Activated CD4-positive, alpha-beta T cell treated with anti-CD3 and anti-CD28 coated beads for 36 hours (primary cell): ENCODE data around the gene SOCS1. TPM values are rescaled to one million over a fixed set of nuclear protein-coding genes. Genes with fewer than 3 reads are reported as not detected.

Experiments used
- ATAC-seq: fragments of 200-7000 bp; cut with Tn5 transposase; one replicate; pipeline ENCODE4 v1.10.0; 2021; ENCODE audit warnings: mild to moderate bottlenecking, moderate library complexity
- CTCF ChIA-PET: fragments of 350-600 bp; sonication (Branson Sonifier 250); formaldehyde crosslinking; loops from one replicate; lab custom pipeline; 2021; ENCODE audit warnings: antibody characterized with exemption; lab: Charles Lee
- POLR2A ChIA-PET: fragments of 350-600 bp; sonication (Branson Sonifier 250); formaldehyde crosslinking; loops from one replicate; lab custom pipeline; 2021; ENCODE audit warnings: antibody characterized with exemption, inconsistent platforms; lab: Charles Lee
- DNase-seq: peaks from one replicate; pipeline ENCODE4 v3.0.0-alpha.2; 2020
- H3K27ac Mint-ChIP-seq: one replicate; pipeline ENCODE4 v1.8.0; 2021; ENCODE audit warnings: mixed read lengths
- H3K27me3 Mint-ChIP-seq: one replicate; pipeline ENCODE4 v1.8.0; 2021; ENCODE audit warnings: mixed read lengths
- H3K36me3 Mint-ChIP-seq: one replicate; pipeline ENCODE4 v1.8.0; 2021; ENCODE audit warnings: low read depth, mixed read lengths
- H3K4me1 Mint-ChIP-seq: one replicate; pipeline ENCODE4 v1.8.0; 2021; ENCODE audit warnings: mixed read lengths
- H3K4me3 Mint-ChIP-seq: one replicate; pipeline ENCODE4 v1.8.0; 2021; ENCODE audit warnings: mild to moderate bottlenecking, moderate library complexity, mixed read lengths
- H3K9me3 Mint-ChIP-seq: one replicate; pipeline ENCODE4 v1.8.0; 2021; ENCODE audit warnings: low read depth, mixed read lengths
- intact Hi-C, 2 experiments: fragments of 100-400 bp; cut with DNase I in 1 of 2; cut with micrococcal nuclease in 1 of 2; formaldehyde crosslinking; loops; one replicate each; pipeline versions ENCODE4 v1.14.2 to v1.15.1; 2022 to 2024; cut with DNase I, micrococcal nuclease
- total RNA-seq, 2 experiments: library from RNA; stranded (reverse); gene quantifications; one replicate each; pipeline ENCODE4 v1.2.3, GENCODE V29; 2021

Gene SOCS1
- total RNA-seq, 2 experiments from 2014 or later, result 100.0 to 103 TPM

DNA sequence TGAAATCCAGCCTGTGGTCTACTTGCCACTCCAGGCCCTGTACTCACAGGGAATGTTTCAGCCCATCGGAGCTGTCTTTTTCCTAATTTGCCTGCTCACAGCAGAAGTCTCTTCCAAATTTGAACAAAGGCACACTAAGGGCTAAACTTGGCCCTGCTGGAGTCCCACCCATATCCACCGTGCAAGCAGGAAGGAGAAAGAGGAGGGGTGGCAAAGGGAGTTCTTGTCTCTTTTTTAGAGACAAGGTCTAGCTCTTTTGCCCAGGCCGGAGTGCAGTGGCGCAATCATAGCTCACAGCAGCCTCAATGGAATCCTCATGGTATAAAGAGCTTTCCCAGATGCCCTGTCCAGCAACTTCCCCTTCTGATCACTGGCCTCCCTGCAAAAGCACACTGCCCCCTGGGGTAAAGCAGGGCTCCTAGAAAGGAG is 27.8 kb upstream of the SOCS1 start:
- ChIA-PET POLR2A (no interaction called here), CTCF (interaction anchor here (0.8 to 1.8 kb wide), 3 partner anchors 88 to 320 kb away, joined by 3 to 6 read pairs (median 5); no protein-coding TSS in a partner anchor)

DNA sequence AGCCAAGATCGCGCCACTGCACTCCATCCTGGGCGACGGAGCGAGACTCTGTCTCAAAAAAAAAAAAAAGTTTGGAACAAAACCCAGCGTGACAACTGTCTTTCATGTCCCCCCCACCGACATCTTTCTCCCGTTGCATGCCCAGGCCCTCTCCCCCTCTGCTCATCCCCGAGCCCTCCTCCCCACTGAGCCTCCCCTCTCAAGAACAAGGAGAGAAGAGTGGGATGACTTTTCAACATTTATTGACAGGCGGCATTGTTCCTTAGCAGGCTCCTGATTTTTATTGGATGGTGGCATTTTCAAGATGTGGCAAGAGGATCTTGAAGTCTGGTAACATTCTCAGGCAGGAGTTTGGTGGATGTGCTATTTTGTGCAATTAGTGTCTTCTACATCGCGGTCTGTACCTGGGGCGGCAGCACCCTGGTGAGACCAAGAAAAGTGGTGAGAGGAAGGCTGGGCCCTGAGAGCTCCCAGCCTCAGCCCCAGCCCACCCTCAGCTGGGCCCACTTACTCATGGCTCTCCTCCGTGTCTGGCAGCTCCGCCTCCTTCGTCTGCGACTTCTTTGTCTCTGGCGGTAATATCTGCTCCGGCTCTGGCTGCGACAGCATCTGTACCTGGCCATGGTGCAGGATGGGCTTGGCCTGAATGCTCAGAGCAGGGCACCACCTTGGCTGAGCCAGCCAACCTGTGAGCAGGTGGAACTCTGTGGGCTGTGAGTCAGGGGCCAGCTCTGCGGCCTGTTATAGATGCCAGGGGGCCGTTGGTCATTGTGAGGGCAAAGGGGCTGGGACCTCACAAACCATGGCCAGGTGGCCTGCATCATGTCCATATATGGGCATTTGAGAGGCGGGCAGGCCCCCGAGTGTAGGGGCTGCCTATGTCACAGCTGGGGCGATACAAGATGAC is 24.9 kb upstream of the SOCS1 start, which contains the start of gene PRM1:
Gene PRM1, minus strand, starts transcription at position 715 of the 907 bp plus-strand sequence. Its CDS starts 92 bp downstream, at position 623.
- Mint-ChIP-seq H3K36me3 (no peaks in the 10 kb centered on the region), H3K27me3 (no peaks in the 10 kb centered on the region), H3K9me3 (no peaks in the 10 kb centered on the region), H3K4me3 (no peak within 1 kb of the TSS), H3K4me1 (peaks cover 8% of the 10 kb centered on the region), H3K27ac (no peak within 1 kb of the TSS)
- POLR2A ChIA-PET, result no interaction called here
- CTCF ChIA-PET, result no interaction called here
- DNase-seq (no peak), ATAC-seq (no peak)
- intact Hi-C loops, result no loop called here

More for the DNA sequence above, 27.8 kb upstream of the SOCS1 start:
- Mint-ChIP-seq H3K27me3 (no peaks in the 10 kb centered on the region), H3K27ac (no peak overlapping the region), H3K9me3 (no peaks in the 10 kb centered on the region), H3K4me3 (no peak overlapping the region), H3K4me1 (peaks cover 22% of the 10 kb centered on the region), H3K36me3 (no peaks in the 10 kb centered on the region)
- intact Hi-C loops, result no loop called here
- no peak for DNase-seq
- no peak for ATAC-seq

- ChIA-PET POLR2A (no interaction called here), CTCF (interaction anchor here (0.6 to 0.7 kb wide), 2 partner anchors 311 to 343 kb away, joined by 3 read pairs; no protein-coding TSS in a partner anchor)
- Mint-ChIP-seq H3K4me1 (no peaks in the 10 kb centered on the region), H3K36me3 (no peaks in the 10 kb centered on the region), H3K27me3 (no peaks in the 10 kb centered on the region), H3K9me3 (no peaks in the 10 kb centered on the region), H3K4me3 (no peak overlapping the region), H3K27ac (no peak overlapping the region)
- DNase-seq, result no peak
- ATAC-seq, result peak; percentile 23
- intact Hi-C loops, result no loop called here
Measured at GRCh38 chr16:11278681-11279628, 23.0 kb upstream of the SOCS1 start.

DNA sequence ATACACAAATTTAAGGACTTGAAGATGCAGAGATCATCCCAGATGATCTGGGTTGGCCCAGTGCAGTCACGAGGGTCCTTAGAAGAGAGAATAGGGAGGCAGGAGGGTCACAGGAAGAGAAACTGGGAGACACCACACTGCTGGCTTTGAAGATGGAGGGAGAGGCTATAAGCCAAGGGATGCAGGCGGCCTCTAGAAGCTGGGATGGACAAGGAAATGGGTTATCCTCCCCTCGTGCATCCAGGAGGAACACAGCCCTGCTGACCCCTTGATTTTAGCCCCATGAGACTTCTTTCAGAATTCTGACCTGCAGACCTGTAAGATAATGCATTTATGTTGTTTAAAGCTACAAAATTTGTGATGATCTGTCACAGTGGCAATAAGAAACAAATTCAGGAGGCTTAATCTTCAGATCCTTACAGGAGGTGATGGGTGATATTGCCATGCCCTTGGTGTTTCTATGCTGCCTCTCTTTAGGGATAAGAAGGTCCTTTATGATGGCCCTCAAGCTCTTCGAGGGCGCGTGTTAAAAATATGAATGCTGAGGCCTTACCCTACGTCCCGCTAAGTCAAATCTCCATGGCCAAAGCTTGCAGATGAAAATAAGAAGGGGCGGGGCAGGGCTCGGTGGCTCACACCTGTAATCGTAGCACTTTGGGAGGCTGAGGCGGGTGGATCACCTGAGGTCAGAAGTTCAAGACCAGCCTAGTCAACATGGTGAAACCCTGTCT is 21.8 kb upstream of the SOCS1 start:
- POLR2A ChIA-PET, result no interaction called here

GRCh38 chr16:11276896-11277593 is 21.0 kb upstream of the SOCS1 start:
- intact Hi-C loops, result no loop called here
- ATAC-seq (no peak), DNase-seq (no peak)
- Mint-ChIP-seq H3K36me3 (no peaks in the 10 kb centered on the region), H3K9me3 (no peaks in the 10 kb centered on the region), H3K4me1 (no peaks in the 10 kb centered on the region), H3K27ac (no peak overlapping the region), H3K4me3 (no peak overlapping the region), H3K27me3 (no peaks in the 10 kb centered on the region)
- POLR2A ChIA-PET, result no interaction called here
- CTCF ChIA-PET, result interaction anchor here (0.6 kb wide), 2 partner anchors 113 to 438 kb away, joined by 3 read pairs; no protein-coding TSS in a partner anchor

More for the DNA sequence above, 21.8 kb upstream of the SOCS1 start:
- no peak overlapping the region for H3K27ac Mint-ChIP-seq
- H3K9me3 Mint-ChIP-seq, result no peaks in the 10 kb centered on the region
- H3K27me3 Mint-ChIP-seq, result no peaks in the 10 kb centered on the region
- intact Hi-C loops, result no loop called here
- CTCF ChIA-PET, result interaction anchor here (0.6 to 0.7 kb wide), 3 partner anchors 114 to 429 kb away, joined by 3 to 4 read pairs (median 3); no protein-coding TSS in a partner anchor
- no peak overlapping the region for H3K4me3 Mint-ChIP-seq
- no peaks in the 10 kb centered on the region for H3K4me1 Mint-ChIP-seq
- ATAC-seq (no peak), DNase-seq (no peak)
- no peaks in the 10 kb centered on the region for H3K36me3 Mint-ChIP-seq

GRCh38 chr16:11276143-11276895 is 20.3 kb upstream of the SOCS1 start, which contains the start of gene PRM2:
Gene PRM2 (minus strand): TSS chr16:11276480. CDS start chr16:11276370, 110 bp downstream.
- DNase-seq, result no peak
- POLR2A ChIA-PET, result no interaction called here
- CTCF ChIA-PET, result no interaction called here
- ATAC-seq, result no peak
- Mint-ChIP-seq H3K27me3 (no peaks in the 10 kb centered on the region), H3K4me1 (no peaks in the 10 kb centered on the region), H3K27ac (no peak within 1 kb of the TSS), H3K4me3 (no peak within 1 kb of the TSS), H3K9me3 (no peaks in the 10 kb centered on the region), H3K36me3 (no peaks in the 10 kb centered on the region)
- intact Hi-C loops, result no loop called here

DNA sequence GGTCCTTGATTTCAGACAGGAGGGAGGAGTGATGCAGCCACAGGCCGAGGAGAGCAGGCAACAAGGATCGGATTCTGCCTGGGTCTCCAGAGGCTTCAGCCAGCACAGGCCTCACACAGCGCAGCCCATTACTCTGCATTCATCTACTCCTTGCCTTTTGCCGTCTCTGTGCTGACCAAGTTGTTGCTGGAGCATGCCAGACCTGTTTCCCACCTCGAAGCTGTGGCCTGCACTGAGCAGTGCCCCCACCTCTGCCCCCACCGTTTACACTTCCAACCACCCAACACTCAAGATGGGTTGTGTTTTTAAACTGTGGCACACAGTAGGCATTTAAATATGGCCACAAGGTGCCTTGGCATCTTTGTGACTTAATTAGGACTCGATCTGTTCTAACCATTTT is 19.0 kb upstream of the SOCS1 start:
- no peak for ATAC-seq
- H3K9me3 Mint-ChIP-seq, result no peaks in the 10 kb centered on the region
- DNase-seq, result no peak
- H3K36me3 Mint-ChIP-seq, result no peaks in the 10 kb centered on the region
- CTCF ChIA-PET, result interaction anchor here (0.7 to 1.1 kb wide), 3 partner anchors 8 to 295 kb away, joined by 3 to 5 read pairs (median 5); no protein-coding TSS in a partner anchor
- POLR2A ChIA-PET, result no interaction called here
- H3K27ac Mint-ChIP-seq, result no peak overlapping the region
- H3K4me1 Mint-ChIP-seq, result no peaks in the 10 kb centered on the region
- H3K27me3 Mint-ChIP-seq, result no peaks in the 10 kb centered on the region
- H3K4me3 Mint-ChIP-seq, result no peak overlapping the region
- intact Hi-C loops, result no loop called here

- Mint-ChIP-seq H3K4me1 (no peaks in the 10 kb centered on the region), H3K27me3 (no peaks in the 10 kb centered on the region), H3K36me3 (no peaks in the 10 kb centered on the region), H3K9me3 (no peaks in the 10 kb centered on the region), H3K27ac (no peak overlapping the region), H3K4me3 (no peak overlapping the region)
- ATAC-seq (no peak), DNase-seq (no peak)
- ChIA-PET CTCF (interaction anchor here (1.0 to 1.1 kb wide), 3 partner anchors 9 to 294 kb away, joined by 3 to 5 read pairs (median 5); no protein-coding TSS in a partner anchor), POLR2A (interaction anchor here (0.7 to 1.2 kb wide), 2 partner anchors 22 to 223 kb away, joined by 3 read pairs; no protein-coding TSS in a partner anchor)
- intact Hi-C loops, result no loop called here
Measured at GRCh38 chr16:11273721-11274324, 17.8 kb upstream of the SOCS1 start.

GRCh38 chr16:11272921-11273720 is 17.1 kb upstream of the SOCS1 start, which contains the start of gene PRM3:
Gene PRM3 (minus strand): TSS chr16:11273629. CDS start chr16:11273595, 34 bp downstream.
- Mint-ChIP-seq H3K9me3 (no peaks in the 10 kb centered on the region), H3K27me3 (no peaks in the 10 kb centered on the region), H3K27ac (no peak within 1 kb of the TSS), H3K4me3 (no peak within 1 kb of the TSS), H3K36me3 (no peaks in the 10 kb centered on the region), H3K4me1 (no peaks in the 10 kb centered on the region)
- ChIA-PET POLR2A (interaction anchor here (0.7 to 1.2 kb wide), 2 partner anchors 21 to 222 kb away, joined by 3 read pairs; no protein-coding TSS in a partner anchor), CTCF (interaction anchor here (0.7 to 1.0 kb wide), 4 partner anchors 52 to 309 kb away, joined by 3 read pairs; no protein-coding TSS in a partner anchor)
- no peak for ATAC-seq
- DNase-seq, result no peak
- intact Hi-C loops, result no loop called here
